Ishikawa (cell line): Measurements from ENCODE around the gene UBN2.

ENCODE experiments used
- EGR1 ChIP-seq: IDR thresholded peaks from 2 replicates; pipeline ENCODE4 v1.6.1; 2012
- MAX ChIP-seq: IDR thresholded peaks from 2 replicates; pipeline ENCODE4 v1.6.1; 2012
- NFIC ChIP-seq: IDR thresholded peaks from 2 replicates; pipeline ENCODE4 v1.6.1; 2012
- RAD21 ChIP-seq: IDR thresholded peaks from 2 replicates; pipeline ENCODE4 v1.6.1; 2012; ENCODE audit warnings: low read depth
- TAF1 ChIP-seq: IDR thresholded peaks from 2 replicates; pipeline ENCODE4 v1.6.1; 2012; ENCODE audit warnings: low read depth, mild to moderate bottlenecking
- TEAD4 ChIP-seq: IDR thresholded peaks from 2 replicates; pipeline ENCODE4 v1.6.1; 2012
- USF1 ChIP-seq: IDR thresholded peaks from 2 replicates; pipeline ENCODE4 v1.6.1; 2012

DNA sequence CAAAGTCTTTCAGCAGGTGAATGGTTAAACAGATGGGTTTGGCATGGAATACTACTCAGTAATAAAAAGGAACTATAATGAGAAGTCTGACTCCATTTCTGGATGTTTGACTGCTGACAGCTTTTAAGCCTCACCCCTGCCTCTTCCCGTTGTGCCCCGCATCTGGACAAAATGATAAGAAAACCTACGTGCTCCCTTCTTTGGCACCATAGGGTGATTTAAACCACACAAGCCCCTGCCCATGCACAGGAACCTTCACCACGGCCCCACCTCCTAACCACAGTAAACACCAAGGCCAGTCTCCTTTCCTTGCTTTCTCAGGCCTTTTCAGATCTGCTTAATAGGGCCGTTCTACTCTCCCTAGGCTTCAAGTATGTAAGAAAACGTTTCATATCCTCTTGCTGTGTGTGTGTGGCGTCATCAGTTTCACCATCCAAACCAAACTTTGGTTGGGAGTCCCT, 47.1 kb upstream of the UBN2 start:
- no peak for TF ChIP-seq MAX
- no peak for TF ChIP-seq USF1
- TF ChIP-seq EGR1: no peak
- no peak for TF ChIP-seq TEAD4
- TF ChIP-seq TAF1: no peak
- no peak for TF ChIP-seq NFIC
- no peak for TF ChIP-seq RAD21
